Neuronal stem cell (in vitro differentiated cells): Measurements from ENCODE around the gene VIPR1.

Experiments used
- DNase-seq: peaks from one replicate; pipeline ENCODE4 v3.0.0-alpha.2; 2013; ENCODE audit warnings: low spot score
- H2AFZ ChIP-seq: one replicate; pipeline ENCODE4 v1.6.1; 2013; ENCODE audit warnings: mild to moderate bottlenecking, low read length, inconsistent platforms
- H2AK5ac ChIP-seq: 2 replicates; pipeline ENCODE4 v1.6.1; 2013; ENCODE audit warnings: low read depth, mild to moderate bottlenecking, inconsistent platforms, low read length, moderate library complexity, mixed read lengths
- H2BK120ac ChIP-seq: 2 replicates; pipeline ENCODE4 v1.6.1; 2013; ENCODE audit warnings: low read depth, mild to moderate bottlenecking, inconsistent platforms, low read length, moderate library complexity, mixed read lengths
- H2BK12ac ChIP-seq: one replicate; pipeline ENCODE4 v1.6.1; 2013; ENCODE audit warnings: low read length, inconsistent platforms
- H2BK15ac ChIP-seq: 2 replicates; pipeline ENCODE4 v1.6.1; 2013; ENCODE audit warnings: mild to moderate bottlenecking, low read length, inconsistent platforms, mixed read lengths
- H2BK5ac ChIP-seq: one replicate; pipeline ENCODE4 v1.6.1; 2013; ENCODE audit warnings: inconsistent platforms, mild to moderate bottlenecking, low read length, moderate library complexity
- H3K14ac ChIP-seq: one replicate; pipeline ENCODE4 v1.6.1; 2013; ENCODE audit warnings: low read length, inconsistent platforms
- H3K18ac ChIP-seq: 2 replicates; pipeline ENCODE4 v1.6.1; 2013; ENCODE audit warnings: low read length, inconsistent platforms
- H3K23ac ChIP-seq: 2 replicates; pipeline ENCODE4 v1.6.1; 2013; ENCODE audit warnings: low read depth, mild to moderate bottlenecking, mixed read lengths, low read length, inconsistent platforms; ENCODE audit not compliant: poor library complexity
- H3K27ac ChIP-seq: replicated peaks from 3 replicates; pipeline ENCODE4 v1.5.1; 2013; ENCODE audit warnings: low read length, inconsistent platforms
- H3K27me3 ChIP-seq, 3 experiments: 2 replicates each; pipeline ENCODE4 v1.6.1; 2013; ENCODE audit warnings: low read length in 3 of 3, mild to moderate bottlenecking in 2 of 3, inconsistent platforms in 1 of 3, low read depth in 1 of 3, mixed read lengths in 1 of 3, moderate library complexity in 1 of 3; ENCODE audit not compliant: control insufficient read depth in 3 of 3, insufficient read depth in 3 of 3
- H3K36me3 ChIP-seq, 2 donors: replicated peaks in 1 of 2; 2 replicates each; pipeline ENCODE4 v1.6.1; 2013; ENCODE audit warnings: low read length in 2 of 2; ENCODE audit not compliant: control insufficient read depth in 2 of 2, insufficient read depth in 2 of 2
- H3K4ac ChIP-seq: 2 replicates; pipeline ENCODE4 v1.6.1; 2013; ENCODE audit warnings: inconsistent platforms, mild to moderate bottlenecking, low read length, moderate library complexity
- H3K4me1 ChIP-seq, 2 donors: 1 replicate in 1 of 2; 2 replicates in 1 of 2; pipeline ENCODE4 v1.6.1; 2013; ENCODE audit warnings: low read length in 2 of 2, low read depth in 1 of 2; ENCODE audit not compliant: control insufficient read depth in 2 of 2, insufficient read depth in 1 of 2
- H3K4me2 ChIP-seq: one replicate; pipeline ENCODE4 v1.6.1; 2013; ENCODE audit warnings: mild to moderate bottlenecking, low read length, inconsistent platforms; ENCODE audit not compliant: insufficient read depth, poor library complexity, severe bottlenecking
- H3K4me3 ChIP-seq, 2 donors: 2 replicates each; pipeline ENCODE4 v1.5.1; 2013; ENCODE audit warnings: low read length in 2 of 2, mild to moderate bottlenecking in 2 of 2, inconsistent platforms in 1 of 2, moderate library complexity in 1 of 2
- H3K79me1 ChIP-seq: one replicate; pipeline ENCODE4 v1.6.1; 2013; ENCODE audit warnings: low read depth, mild to moderate bottlenecking, inconsistent platforms, low read length, moderate library complexity
- H3K9ac ChIP-seq: one replicate; pipeline ENCODE4 v1.6.1; 2013; ENCODE audit warnings: mild to moderate bottlenecking, low read depth, low read length, inconsistent platforms; ENCODE audit not compliant: poor library complexity
- H3K9me3 ChIP-seq, 2 donors: replicated peaks in 1 of 2; 2 replicates each; pipeline versions ENCODE3 to v1.6.1; 2013; ENCODE audit warnings: low read length in 2 of 2, mild to moderate bottlenecking in 2 of 2, inconsistent platforms in 1 of 2, low read depth in 1 of 2, mixed read lengths in 1 of 2, moderate library complexity in 1 of 2; ENCODE audit not compliant: control insufficient read depth in 2 of 2, insufficient read depth in 1 of 2
- H4K8ac ChIP-seq: one replicate; pipeline ENCODE4 v1.6.1; 2013; ENCODE audit warnings: low read depth, mild to moderate bottlenecking, inconsistent platforms, low read length, moderate library complexity
- H4K91ac ChIP-seq: one replicate; pipeline ENCODE4 v1.6.1; 2013; ENCODE audit warnings: low read length, low read depth, mild to moderate bottlenecking, inconsistent platforms; ENCODE audit not compliant: poor library complexity
- WGBS, 2 donors: extraction: QIAGEN DNeasy Blood & Tissue Kit; methylation state at CpG; one replicate each; pipeline ENCODE4 v1.1.7; 2013; ENCODE audit warnings: missing lambda C conversion rate in 2 of 2, mixed read lengths in 1 of 2; ENCODE audit not compliant: insufficient read length in 2 of 2, insufficient replicate concordance in 1 of 2; ENCODE audit errors: extremely low coverage in 2 of 2; 5-methylcytosine and 5-hydroxymethylcytosine counted together

Gene VIPR1

GRCh38 chr3:42514876-42515275 lies 12.4 kb downstream of the VIPR1 start:
- no peak overlapping the region for H2BK12ac ChIP-seq
- H3K4ac ChIP-seq: no peak overlapping the region
- no peak overlapping the region for H2AK5ac ChIP-seq
- no peaks in the 10 kb centered on the region for H3K36me3 ChIP-seq
- H3K79me1 ChIP-seq: no peaks in the 10 kb centered on the region
- H3K18ac ChIP-seq: no peak overlapping the region
- H3K4me1 ChIP-seq: no peaks in the 10 kb centered on the region
- peaks cover 0 to 6% (median 0%) of the 10 kb centered on the region in 3 experiments for H3K27me3 ChIP-seq
- no peak overlapping the region for H3K27ac ChIP-seq
- no peak overlapping the region for H4K8ac ChIP-seq
- no peak overlapping the region for H2BK120ac ChIP-seq
- no peak for DNase-seq
- H3K9me3 ChIP-seq: no peaks in the 10 kb centered on the region
- H3K9ac ChIP-seq: no peak overlapping the region
- H3K14ac ChIP-seq: no peak overlapping the region
- no peak overlapping the region for H2BK15ac ChIP-seq
- H4K91ac ChIP-seq: no peak overlapping the region
- H2BK5ac ChIP-seq: no peak overlapping the region
- no peak overlapping the region for H3K4me3 ChIP-seq
- H3K4me2 ChIP-seq: no peak overlapping the region
- no peak overlapping the region for H2AFZ ChIP-seq
- WGBS, 2 donors: no CpG with 5 or more reads among the region's 4 CpGs
- no peak overlapping the region for H3K23ac ChIP-seq

DNA sequence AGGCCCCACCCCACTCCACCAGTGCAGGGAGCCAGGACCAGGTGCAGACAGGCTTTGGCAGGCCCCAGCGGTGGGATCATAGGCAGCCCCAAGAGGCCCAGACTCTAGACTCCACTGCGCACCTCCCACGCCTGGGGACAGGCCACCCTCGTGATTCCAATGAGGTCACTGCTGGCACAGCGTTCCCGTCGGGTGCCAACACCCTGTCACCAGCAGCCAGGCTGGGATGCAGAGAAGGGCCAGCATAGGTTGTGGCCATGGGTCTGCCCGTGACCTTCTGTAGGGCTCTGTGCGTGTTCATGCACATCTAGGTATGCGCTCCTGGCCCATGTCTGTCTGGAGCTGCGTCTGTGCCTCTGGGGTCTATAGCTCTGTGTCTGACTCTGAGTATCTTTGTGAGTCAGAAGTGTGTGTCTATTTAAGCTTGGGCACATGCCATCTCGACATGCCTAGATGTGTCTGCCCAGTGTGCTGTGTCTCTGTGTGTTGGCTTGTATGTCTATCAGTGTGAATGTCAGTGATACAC lies 13.0 kb downstream of the VIPR1 start:
- no peaks in the 10 kb centered on the region for H3K4me1 ChIP-seq
- H2BK120ac ChIP-seq: no peak overlapping the region
- H3K36me3 ChIP-seq: no peaks in the 10 kb centered on the region
- no peaks in the 10 kb centered on the region for H3K9me3 ChIP-seq
- H3K23ac ChIP-seq: peak overlapping the region; percentile 32
- H3K79me1 ChIP-seq: no peaks in the 10 kb centered on the region
- no peak overlapping the region for H3K9ac ChIP-seq
- H2AFZ ChIP-seq: no peak overlapping the region
- H2AK5ac ChIP-seq: no peak overlapping the region
- H3K4me3 ChIP-seq: no peak overlapping the region
- H2BK12ac ChIP-seq: no peak overlapping the region
- H3K27me3 ChIP-seq: peaks cover 0 to 6% (median 0%) of the 10 kb centered on the region in 3 experiments
- no peak overlapping the region for H2BK15ac ChIP-seq
- H3K27ac ChIP-seq: no peak overlapping the region
- H3K14ac ChIP-seq: peak overlapping the region; percentile 72
- no peak overlapping the region for H4K91ac ChIP-seq
- no peak overlapping the region for H2BK5ac ChIP-seq
- no peak overlapping the region for H3K18ac ChIP-seq
- DNase-seq: no peak
- no CpG with 5 or more reads among the region's 12 CpGs for WGBS, 2 donors
- no peak overlapping the region for H3K4ac ChIP-seq
- H4K8ac ChIP-seq: no peak overlapping the region
- no peak overlapping the region for H3K4me2 ChIP-seq

DNA sequence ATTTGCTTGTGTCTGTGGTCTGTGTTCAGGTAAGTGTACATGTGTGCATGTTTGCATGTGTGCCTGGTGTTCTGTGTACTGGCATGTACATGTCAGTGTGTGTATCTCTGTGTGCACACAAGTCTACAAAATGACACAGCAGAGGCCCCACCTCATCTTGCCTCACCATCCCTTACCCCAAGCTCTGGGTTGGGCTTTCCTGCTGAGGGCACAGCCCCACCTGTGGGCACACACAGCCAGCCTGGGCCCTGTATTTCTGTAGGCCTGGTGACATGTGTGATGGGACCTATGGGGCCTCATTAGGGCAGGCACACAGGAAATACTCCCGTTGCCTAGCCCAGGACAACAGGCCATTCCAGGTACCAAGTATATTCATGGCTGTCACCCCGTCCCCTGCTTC lies 13.5 kb downstream of the VIPR1 start:
- H3K18ac ChIP-seq: no peak overlapping the region
- no peak overlapping the region for H2AFZ ChIP-seq
- H3K4me3 ChIP-seq: no peak overlapping the region
- H3K9ac ChIP-seq: no peak overlapping the region
- DNase-seq: no peak
- H3K36me3 ChIP-seq: no peaks in the 10 kb centered on the region
- H4K91ac ChIP-seq: no peak overlapping the region
- H3K14ac ChIP-seq: no peak overlapping the region
- WGBS, 2 donors: no CpG with 5 or more reads among the region's 2 CpGs
- H3K4me2 ChIP-seq: no peak overlapping the region
- no peaks in the 10 kb centered on the region for H3K4me1 ChIP-seq
- no peak overlapping the region for H2BK120ac ChIP-seq
- no peak overlapping the region for H3K27ac ChIP-seq
- no peak overlapping the region for H2BK15ac ChIP-seq
- peak overlapping the region; percentile 19 for H4K8ac ChIP-seq
- no peak overlapping the region for H2AK5ac ChIP-seq
- H2BK12ac ChIP-seq: no peak overlapping the region
- no peak overlapping the region for H3K23ac ChIP-seq
- H3K9me3 ChIP-seq: no peaks in the 10 kb centered on the region
- H3K4ac ChIP-seq: no peak overlapping the region
- no peaks in the 10 kb centered on the region for H3K79me1 ChIP-seq
- no peak overlapping the region for H2BK5ac ChIP-seq
- H3K27me3 ChIP-seq: peaks cover 0 to 6% (median 0%) of the 10 kb centered on the region in 3 experiments

GRCh38 chr3:42516443-42516842 lies 14.0 kb downstream of the VIPR1 start:
- Histone ChIP-seq H3K27me3 (peaks cover 0 to 3% (median 0%) of the 10 kb centered on the region in 3 experiments), H3K79me1 (no peaks in the 10 kb centered on the region), H2BK12ac (no peak overlapping the region), H3K9ac (no peak overlapping the region), H4K8ac (no peak overlapping the region), H3K18ac (peak overlapping the region; percentile 45), H2AK5ac (no peak overlapping the region), H2BK120ac (no peak overlapping the region), H2BK15ac (no peak overlapping the region), H3K4me1 (no peaks in the 10 kb centered on the region), H3K14ac (no peak overlapping the region), H3K23ac (no peak overlapping the region), H3K9me3 (no peaks in the 10 kb centered on the region), H3K4ac (no peak overlapping the region), H3K36me3 (no peaks in the 10 kb centered on the region), H3K27ac (no peak overlapping the region), H2BK5ac (no peak overlapping the region), H3K4me3 (no peak overlapping the region), H4K91ac (no peak overlapping the region), H3K4me2 (no peak overlapping the region), H2AFZ (no peak overlapping the region)
- no CpG with 5 or more reads among the region's 5 CpGs for WGBS, 2 donors
- DNase-seq: no peak
